Inflammatory macrophage (primary cell): ENCODE measurements around the gene CAST.
"Not testable (repeated sequence)": the region's sequence is repeated elsewhere in the genome, so short reads cannot be mapped to it uniquely, and the experiment has no call there.

ENCODE experiments used
- DNase-seq, 2 donors: peaks; one replicate each; pipeline ENCODE4 v3.0.0-alpha.2; 2020 to 2022

The CAST gene

DNA sequence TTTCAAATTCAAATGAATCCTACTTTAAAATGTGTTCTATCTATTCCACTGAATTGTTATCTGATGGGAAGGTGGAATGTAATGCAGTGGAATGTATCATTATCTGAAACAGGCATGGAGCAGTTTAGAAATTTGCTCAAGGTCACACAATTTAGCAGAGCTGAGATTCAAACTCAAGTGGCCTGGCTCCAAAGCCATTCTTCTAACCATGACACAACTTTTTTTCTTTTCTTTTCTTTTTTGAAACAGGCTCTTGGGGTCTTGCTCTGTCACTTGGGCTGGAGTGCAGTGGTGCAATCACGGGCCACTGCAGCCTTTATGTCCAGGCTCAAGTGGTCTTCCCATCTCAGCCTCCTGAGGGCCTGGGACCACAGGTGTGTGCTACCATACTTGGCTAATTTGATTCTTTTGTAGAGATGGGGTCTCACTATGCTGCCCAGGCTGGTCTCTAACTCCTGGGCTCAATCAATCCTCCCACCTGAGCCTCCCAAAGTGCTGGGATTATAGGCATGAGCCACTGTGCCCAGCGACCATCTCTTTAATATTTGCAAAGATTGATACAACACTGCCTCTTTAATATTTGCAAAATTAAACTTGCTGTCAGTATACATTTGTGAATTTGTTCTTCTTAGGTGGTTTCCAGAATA, 50.0 kb downstream of the CAST start:
- no peak for DNase-seq

DNA sequence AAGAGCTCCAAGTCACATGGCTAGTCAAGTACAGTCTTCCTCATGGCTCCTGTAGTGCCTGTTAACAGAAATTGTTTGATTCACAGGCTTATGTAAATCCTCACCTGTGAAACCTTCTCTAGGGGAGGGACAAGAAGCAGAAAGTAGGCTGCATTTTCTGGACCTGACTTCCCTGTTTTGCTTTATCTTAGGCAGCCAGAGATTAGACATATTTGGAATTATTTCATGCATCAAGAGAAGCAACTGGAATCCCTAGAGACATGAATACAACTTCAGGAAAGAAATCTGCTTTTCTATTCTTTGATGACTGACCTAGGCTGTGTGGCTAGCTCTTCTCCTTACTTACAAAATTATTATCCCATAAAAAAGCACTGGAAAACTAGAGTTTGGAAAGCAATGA, 52.3 kb downstream of the CAST start:
- DNase-seq, result no peak

- peak; percentile 78 to 88 for DNase-seq
Observed at GRCh38 chr5:96714951-96715451, 52.8 kb downstream of the CAST start.

DNA sequence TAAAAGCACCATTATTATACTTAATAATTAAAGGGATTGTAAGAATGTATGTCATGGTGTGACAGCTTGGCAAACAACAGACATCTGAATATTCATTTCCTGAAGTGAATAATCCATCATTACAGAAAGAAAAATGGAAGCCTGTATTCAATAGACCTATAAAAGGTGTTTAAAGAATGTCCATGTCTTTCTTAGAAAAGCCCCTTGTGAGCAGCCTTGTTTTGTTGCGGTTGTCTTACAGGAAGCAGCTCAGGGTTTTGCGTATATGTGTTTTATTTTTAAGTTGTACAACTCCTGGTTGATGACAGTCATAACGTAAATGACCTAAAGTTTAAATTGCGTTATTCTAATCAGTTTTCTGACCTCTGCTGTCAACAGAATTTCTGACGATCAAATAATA, 53.8 kb downstream of the CAST start:
- no peak for DNase-seq

DNA sequence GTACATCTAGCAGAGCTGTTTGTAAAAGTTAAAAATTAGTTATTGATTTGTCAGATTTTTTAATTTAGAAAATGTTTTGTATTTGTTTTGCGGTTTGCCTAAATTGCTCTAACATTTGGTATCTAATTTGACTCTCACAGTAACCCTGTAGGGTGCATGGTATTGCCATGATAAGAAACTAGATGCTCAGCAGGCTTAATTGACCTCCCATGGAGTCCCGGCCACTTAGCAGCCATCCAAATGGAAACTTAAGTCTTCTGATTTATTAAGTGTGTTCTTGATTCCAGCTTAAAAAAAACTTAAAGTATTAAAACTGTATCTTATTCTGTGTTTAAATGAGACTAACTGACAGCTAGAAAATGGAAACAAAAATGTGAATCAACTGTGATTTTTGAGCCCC, 54.5 kb downstream of the CAST start:
- no peak for DNase-seq

- DNase-seq, result no peak
Observed at GRCh38 chr5:96717874-96718273, 55.7 kb downstream of the CAST start.

GRCh38 chr5:96718635-96719077, 56.5 kb downstream of the CAST start:
- DNase-seq, result no peak

DNA sequence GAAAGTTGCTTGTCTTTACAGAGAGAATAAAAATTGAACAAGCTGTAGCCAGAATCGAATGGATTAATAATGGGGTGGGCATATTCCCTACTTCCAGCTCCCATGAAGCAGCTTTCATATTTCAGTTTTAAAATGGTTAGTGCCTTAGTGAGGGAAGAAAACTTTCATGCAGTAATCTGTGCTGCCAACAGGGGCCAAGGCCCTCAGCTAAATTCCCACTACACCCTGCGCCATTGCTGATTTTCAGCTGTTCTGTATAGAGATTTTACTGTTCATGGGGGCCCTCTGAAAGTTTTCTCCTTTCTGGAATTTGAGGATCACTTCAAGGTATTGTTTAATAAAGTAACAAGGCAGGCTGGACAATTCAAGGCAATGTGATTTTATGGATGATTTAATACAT, 58.2 kb downstream of the CAST start:
- DNase-seq, result no peak

DNA sequence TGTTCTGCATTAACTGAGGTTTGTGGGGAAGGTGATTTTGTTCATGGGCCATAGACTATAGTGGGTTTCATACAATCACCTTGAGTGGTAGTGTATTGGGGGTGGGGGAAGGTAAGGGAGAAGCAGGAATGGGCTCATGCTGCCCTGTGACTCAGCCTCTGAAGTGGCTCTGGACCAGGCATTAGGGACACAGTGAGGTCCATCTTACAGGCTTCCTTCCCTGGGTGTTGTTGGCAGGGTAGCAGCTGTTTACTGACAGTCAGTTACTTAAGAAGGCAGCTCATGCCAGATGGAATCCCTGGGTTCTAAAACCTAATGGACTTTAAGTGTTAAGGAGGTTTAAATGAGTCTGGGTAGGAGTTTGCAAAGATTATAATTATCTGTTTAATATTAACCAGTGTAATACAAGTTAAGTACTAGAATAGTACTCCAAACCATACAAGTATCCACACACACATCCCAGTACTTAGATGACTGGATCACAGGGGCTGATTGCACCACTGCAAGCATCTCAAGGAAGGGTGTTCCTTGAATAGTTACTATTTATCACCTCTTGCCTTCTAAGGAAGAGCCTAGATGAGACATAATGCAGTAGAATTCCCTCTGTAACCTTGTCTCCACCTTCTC, 59.3 kb downstream of the CAST start:
- no peak for DNase-seq

GRCh38 chr5:96725257-96725656, 63.1 kb downstream of the CAST start:
- DNase-seq, result no peak

DNA sequence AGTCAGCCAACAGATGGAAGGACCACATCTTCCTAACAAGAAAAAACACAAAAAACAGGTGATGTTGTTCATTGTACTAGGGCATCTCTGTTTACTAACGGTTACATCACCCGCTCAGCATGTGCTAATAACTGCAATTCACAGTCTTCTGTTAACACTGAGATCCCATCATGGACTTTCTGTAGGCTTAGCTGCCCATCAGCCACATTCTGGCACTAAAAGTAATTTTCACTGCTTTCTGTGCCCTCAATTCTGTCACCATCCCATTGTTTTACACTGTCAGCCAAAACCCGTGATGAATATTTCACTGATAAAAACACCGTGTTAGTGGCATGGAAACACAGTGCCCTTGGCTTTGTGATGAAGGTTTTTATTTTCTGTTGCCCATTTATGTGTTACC, 64.6 kb downstream of the CAST start:
- no peak for DNase-seq

DNA sequence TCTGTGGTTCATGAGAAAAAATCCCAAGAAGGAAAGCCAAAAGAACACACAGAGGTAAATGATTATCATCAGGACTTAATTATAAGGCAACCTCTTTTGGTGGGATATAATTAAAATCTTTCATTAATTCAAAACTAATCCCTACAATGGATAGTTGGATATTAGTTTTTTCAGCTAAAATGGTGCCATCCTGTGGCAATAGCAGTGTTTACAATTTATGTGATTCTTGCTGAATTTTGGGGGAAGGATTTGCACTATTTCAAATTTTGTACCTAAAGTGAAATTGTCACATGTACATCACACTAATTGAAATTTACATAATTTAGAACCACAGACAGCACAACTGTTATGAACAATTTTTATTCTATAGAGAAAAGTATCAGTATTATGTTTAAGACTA, 67.0 kb downstream of the CAST start:
- no peak for DNase-seq

GRCh38 chr5:96730586-96730985, 68.4 kb downstream of the CAST start:
- DNase-seq, result no peak

GRCh38 chr5:96733771-96734500, 71.8 kb downstream of the CAST start:
- no peak for DNase-seq

DNA sequence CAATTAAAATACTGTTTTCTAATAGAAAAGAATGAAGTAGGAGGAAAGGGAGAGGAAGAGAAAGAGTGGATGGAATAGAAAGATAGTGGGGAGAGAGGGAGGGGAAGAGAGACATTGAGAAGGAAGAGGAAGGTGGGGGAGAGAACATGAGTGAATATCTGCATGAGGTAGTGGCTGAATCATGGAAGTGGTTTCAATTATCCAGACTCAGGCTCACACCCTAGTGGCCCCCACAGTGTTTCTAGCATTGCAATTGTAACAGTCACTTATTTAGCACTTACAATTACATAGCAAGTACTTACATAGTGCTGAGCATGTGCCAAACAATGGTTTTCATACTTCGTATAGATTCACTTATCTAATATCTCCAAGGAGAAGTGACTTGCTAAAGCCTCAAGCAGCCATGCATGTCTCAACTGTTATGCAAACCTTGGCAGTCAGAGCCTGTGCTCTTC, 72.7 kb downstream of the CAST start:
- DNase-seq, result peak; percentile 12 to 19

- no peak for DNase-seq
Observed at GRCh38 chr5:96736937-96737336, 74.8 kb downstream of the CAST start.

- DNase-seq, result no peak
Observed at GRCh38 chr5:96741106-96741505, 78.9 kb downstream of the CAST start.

DNA sequence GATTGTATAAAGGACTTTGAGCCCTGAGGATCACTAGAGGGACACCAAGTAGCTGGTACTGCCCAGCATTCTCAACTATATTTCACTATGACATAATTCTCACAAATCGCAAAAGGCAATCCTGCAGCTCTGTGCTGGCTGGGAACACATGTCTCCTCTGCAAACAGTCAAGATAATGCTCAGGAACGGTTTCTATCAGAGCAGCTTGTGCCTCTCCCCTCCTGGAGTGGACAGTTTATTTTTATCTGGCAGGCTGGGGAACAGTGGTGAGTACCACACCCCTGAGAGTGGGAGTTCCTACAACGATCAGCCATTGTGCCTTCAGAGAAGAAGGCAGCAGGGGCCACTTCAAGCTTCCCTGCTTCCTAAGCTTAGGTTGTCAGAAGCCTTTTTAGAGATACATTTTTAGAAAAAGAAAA, 79.7 kb downstream of the CAST start:
- DNase-seq, result no peak

GRCh38 chr5:96742538-96742937, 80.4 kb downstream of the CAST start:
- DNase-seq, result peak; percentile 12 to 45

DNA sequence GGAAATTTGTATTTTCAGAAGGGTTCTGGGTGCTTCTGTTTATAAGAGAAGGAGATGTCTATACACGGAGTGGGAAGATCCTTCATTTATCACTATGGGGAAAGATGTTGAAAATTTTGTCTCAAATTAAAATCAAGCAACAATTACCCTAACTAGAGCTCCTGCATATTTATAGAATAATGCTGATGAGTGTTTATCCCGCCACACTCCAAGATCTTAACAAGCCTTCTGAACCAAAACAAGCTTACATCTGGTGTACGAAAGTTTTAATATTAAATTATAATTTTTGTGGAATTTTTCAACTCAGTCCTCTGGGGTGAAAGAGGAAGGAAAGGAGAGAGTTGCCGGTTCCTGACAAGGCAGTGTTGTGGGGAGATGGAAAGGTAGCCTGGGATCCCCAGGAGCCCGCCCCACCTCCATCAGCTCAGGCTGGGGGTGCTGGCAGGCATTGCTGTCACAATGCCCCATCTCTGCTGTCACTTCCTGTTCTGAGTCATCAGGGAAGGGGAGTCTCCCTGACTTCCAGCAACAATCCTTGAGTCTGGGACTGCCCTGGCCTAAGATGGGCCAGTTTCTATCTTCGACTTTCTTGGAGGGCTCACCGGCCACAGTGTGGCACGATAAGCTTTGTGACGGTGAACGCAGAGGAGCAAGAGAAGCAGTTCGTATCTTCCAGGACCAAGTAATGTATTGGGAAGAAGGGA, 81.0 kb downstream of the CAST start:
- DNase-seq, result peak in 1 of 2 donors; percentile 32

DNA sequence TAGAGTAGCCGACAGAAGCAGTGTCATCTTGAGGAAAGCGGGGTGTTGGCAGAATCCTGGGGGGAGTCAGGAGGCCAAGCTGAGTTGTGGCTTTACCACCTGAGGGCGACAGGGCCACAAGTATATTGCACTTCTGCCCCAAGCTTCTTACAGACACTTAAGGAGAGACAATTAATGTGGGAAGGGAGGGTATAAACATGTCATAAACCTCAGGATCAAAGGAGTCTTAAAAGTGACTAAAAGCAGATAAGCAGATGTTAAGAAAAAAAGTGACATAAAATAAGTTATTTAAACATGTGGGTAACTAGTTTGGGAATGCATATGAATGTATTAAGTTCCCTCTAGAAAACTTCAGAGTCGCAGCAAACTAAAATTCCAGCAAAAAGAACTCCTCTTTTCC, 81.6 kb downstream of the CAST start:
- DNase-seq, result no peak

- not testable (repeated sequence) for DNase-seq
Observed at GRCh38 chr5:96744218-96744617, 82.0 kb downstream of the CAST start.

DNA sequence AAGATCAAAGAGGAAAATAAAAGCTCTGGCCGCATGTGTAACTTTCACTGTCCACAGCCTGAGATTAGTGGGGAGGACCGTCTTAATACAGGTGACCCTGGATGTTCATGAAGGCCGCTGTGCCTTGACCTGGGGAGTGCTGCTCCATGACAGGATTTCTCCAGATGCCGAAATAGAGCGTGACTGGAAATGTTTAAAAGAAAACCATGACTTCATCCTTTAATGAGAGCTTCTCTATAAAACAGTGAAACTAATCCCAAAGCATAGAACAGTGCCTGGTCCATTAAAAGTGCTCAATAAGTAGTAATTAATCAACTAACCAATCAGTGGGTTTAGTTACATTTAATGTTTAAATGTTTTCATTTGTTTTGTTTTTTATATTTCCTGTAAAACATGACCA, 82.8 kb downstream of the CAST start:
- DNase-seq, result no peak
